GM12873 (cell line): ENCODE data around the gene SERPINB3.

Experiments
- TF ChIP-seq, protein P1 (sequence below): IDR thresholded peaks from 2 replicates; pipeline ENCODE4 v1.5.1; 2012; ENCODE audit warnings: low read depth, mild to moderate bottlenecking, moderate library complexity, low read length, control low read depth; ENCODE audit not compliant: insufficient read depth; ENCODE audit errors: missing control alignments

SERPINB3 gene

DNA sequence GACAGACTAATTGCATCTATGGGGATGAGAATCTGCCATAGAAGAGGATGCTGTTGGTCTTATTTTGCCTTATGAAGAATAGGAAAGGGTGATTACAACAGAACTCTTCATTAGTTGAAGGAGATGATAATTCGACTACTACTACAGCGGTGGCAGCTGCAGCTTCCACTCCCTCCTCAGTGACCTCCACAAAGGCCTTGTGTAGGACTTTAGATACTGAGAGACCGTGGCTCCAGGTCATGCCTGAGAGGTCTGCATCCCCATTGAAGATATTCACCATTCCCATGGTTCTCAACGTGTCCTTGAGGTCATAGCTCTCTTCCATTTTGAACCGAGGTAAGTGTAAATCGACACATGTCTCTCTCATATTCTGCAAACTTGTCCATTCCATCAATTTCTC lies 24.0 kb downstream of the SERPINB3 start:
- TF ChIP-seq, protein P1, sequence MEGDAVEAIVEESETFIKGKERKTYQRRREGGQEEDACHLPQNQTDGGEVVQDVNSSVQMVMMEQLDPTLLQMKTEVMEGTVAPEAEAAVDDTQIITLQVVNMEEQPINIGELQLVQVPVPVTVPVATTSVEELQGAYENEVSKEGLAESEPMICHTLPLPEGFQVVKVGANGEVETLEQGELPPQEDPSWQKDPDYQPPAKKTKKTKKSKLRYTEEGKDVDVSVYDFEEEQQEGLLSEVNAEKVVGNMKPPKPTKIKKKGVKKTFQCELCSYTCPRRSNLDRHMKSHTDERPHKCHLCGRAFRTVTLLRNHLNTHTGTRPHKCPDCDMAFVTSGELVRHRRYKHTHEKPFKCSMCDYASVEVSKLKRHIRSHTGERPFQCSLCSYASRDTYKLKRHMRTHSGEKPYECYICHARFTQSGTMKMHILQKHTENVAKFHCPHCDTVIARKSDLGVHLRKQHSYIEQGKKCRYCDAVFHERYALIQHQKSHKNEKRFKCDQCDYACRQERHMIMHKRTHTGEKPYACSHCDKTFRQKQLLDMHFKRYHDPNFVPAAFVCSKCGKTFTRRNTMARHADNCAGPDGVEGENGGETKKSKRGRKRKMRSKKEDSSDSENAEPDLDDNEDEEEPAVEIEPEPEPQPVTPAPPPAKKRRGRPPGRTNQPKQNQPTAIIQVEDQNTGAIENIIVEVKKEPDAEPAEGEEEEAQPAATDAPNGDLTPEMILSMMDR = no peak

DNA sequence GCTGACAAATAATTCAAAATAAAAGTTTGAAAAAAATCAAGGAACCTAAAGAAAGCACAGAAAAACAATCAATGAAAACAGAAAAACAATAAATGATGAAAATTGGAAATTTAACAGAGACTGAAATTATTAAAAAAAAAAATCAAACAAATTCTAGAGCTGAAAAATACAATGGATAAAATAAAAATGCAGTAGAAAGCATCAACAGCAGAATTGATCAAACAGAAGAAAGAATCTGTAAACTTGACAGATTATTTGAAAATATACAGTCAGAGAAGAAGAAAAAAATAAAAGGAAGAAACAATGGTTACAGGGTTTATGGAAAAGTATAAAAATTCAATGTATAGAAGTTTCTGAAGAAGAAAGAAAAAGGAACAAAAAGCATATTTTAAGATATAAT lies 33.9 kb downstream of the SERPINB3 start:
- TF ChIP-seq, protein P1 = no peak

DNA sequence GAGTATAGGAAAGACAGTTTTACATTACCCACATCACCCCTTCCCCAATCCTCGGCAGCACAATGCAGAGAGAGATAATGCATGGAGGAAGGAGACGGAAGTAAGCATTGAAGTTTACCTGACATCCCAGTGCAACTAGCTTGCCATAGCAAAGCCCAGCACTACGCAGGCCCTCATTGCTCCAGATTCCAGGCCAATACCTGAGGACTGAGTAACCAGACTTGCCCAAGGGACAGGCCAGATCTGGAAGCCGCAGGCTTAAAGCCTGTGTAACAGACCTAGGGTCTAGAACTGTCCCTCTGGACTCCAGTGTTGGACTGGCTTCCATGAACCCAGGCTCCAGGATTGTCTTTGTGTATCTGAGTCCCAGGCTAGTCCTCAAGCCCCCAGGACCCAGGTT lies 35.3 kb downstream of the SERPINB3 start:
- TF ChIP-seq, protein P1 = no peak

DNA sequence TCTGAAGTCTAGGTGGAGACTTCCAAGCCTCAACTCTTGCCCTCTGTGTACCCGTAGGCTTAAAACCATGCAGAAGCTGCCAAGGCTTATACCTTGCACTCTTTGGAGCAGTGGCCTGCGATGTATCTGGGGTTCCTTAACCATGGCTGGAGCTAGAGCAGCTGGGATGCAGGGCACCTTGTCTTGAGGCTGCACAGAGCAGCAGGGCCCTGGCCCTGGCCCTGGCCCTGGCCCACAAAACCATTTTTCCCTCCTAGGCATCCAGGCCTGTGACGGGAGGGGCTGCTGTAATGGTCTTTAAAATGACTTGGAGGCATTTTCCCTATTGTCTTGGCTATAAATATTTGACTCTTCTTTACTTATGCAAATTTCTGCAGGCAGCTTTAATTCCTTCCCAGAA lies 36.8 kb downstream of the SERPINB3 start:
- TF ChIP-seq, protein P1 = no peak

DNA sequence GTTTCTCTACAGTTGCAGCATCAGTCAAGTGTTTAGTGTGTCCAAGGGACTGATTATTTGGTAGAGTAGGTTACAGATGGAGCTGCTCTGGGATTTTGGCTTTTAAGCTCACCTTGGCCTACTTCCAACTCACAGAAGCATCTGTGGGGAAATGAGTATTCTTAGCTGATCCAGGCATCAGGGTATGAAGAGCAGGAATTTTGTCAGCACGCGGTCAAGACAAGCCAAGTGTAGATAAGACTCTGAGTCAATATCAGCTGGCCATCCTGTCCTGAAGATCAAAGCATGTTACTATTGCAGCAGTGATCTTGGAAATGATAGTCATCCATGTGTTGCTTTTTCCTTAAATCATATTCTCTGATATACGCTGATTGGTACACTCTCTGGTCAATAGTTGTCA lies 42.0 kb downstream of the SERPINB3 start:
- TF ChIP-seq, protein P1 = no peak

DNA sequence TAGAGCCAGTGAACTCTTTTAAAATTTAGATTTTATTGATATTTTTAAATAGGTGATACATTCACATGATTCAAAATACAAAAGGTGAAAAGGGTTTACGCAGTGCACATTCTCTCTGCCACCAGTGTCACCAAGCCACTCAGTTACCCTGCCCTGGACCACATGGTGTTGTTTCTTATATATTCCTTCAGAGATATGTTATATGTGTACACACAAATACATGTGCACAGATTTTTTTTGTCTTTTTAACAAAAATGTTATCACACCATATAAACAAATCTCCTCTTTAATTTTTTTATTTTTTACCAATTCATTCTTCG lies 43.8 kb downstream of the SERPINB3 start:
- TF ChIP-seq, protein P1 = no peak

DNA sequence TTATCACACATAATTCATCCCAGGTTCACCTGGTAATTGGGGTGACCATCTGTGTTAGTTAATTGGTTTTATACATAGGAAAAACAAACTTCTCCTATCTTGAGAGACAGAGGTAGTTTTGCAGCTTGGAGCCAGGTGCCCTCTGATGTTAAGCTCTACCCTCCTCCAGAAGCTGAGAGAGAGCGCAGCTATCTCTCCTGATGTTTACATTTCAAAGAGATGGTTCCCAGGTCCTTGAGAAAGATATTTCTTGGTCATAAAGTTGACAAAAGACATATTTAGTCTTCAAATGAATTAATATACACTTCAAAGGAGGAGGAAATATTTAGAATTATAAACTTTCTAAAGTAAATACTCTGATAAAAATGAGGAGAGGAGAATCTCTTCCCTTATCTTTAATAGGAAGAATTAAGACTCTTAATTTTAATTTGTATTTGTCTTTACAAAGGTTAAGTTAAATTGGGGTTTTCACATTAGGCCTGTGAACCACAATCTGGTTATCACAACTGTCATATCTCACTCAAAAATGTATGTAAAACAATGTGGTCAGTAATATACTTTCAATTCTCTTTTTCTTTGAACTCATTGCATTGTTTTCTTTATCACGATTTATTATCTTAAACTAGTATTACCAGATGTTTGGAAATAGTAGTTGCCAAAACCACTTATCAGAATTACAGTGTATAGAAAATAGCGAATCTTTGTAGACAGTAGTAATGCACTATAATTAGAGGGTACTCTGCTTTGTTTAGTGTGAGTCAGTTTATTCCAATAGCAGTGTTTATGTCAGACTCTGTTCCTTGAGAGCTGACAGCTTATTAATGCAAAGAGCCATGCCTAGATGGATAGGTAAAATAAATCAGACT lies 44.4 kb downstream of the SERPINB3 start:
- TF ChIP-seq, protein P1 = no peak
